ENCODE data around the gene NME3. TPM values are rescaled to one million over a fixed set of nuclear protein-coding genes. Genes with fewer than 3 reads are reported as not detected.

The NME3 gene
- total RNA-seq, 1 experiment from 2014 or later, result 76.9 TPM

DNA sequence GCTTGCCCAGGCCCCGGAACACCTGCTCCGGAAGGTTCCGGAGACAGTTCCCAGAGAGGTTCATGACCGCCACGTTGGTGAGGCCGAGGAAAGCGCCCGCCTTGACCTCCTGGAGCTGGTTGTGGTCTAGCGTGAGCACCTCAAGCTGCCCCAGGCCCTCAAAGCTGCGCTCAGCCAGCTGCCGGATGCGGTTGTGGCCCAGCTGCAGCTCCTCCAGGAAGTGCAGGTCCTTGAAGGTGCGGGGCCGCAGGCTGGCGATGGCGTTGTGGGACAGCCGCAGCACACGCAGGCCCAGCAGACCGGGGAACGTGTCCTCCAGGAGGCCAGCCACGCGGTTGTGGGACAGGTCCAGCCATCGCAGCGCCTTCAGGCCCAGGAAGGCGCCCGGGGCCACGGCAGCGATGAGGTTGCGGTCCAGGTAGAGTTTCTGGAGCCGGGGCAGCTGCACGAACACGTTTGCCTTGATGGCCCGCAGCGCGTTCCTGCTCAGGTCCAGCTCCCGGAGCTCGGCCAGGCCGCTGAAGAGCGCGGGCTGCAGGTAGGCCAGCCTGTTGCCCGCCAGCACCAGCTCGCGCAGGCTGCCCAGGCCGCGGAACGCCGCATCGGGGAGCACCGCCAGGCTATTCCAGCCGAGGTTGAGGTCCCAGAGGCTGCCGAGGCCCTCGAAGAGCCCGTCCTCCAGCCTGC lies 20.1 kb upstream of the NME3 start:
- H4K20me1 ChIP-seq (ENCODE audit: control insufficient read depth, insufficient read depth, insufficient read length), result no peaks in the 10 kb centered on the region
- Mint-ChIP-seq H3K4me1 (no peaks in the 10 kb centered on the region), H3K4me3 (no peak overlapping the region), H3K27ac (no peak overlapping the region), H3K27me3 (ENCODE audit: low read depth) (no peaks in the 10 kb centered on the region), H3K9me3 (0 out of 5 replicates have a peak, but pooled peaks cover 0 to under 1% of the 10 kb centered on the region in 2 experiments), H3K36me3 (ENCODE audit: insufficient read depth in 1 of 3, low read depth in 3 of 3) (peaks cover 4 to 12% (median 5%) of the 10 kb centered on the region in 3 experiments)
- H3K27me3 ChIP-seq (ENCODE audit: insufficient read depth, low read length), result no peaks in the 10 kb centered on the region
- H3T11ph ChIP-seq (ENCODE audit: low read length), result no peak overlapping the region
- no peak overlapping the region for H3K18ac ChIP-seq (ENCODE audit: insufficient read length, low read depth, low read length)
- H2BK15ac ChIP-seq (ENCODE audit: low read depth, low read length), result no peak overlapping the region
- WGBS (ENCODE audit: extremely low coverage, insufficient read length, low lambda C conversion rate), result no CpG with 5 or more reads among the region's 53 CpGs
- no peak overlapping the region for H2AK5ac ChIP-seq (ENCODE audit: insufficient read length, low read length)
- no peak overlapping the region for H4K5ac ChIP-seq (ENCODE audit: insufficient read length, low read depth, low read length)
- no peak overlapping the region for H2BK5ac ChIP-seq (ENCODE audit: insufficient read length, low read length)
- no peak overlapping the region for H2BK20ac ChIP-seq (ENCODE audit: low read depth, low read length, poor library complexity, severe bottlenecking)
- no peak overlapping the region for H4K91ac ChIP-seq (ENCODE audit: insufficient read length, low read depth, low read length)
- peaks cover 2% of the 10 kb centered on the region; the same call in 1 of the 2 replicates for H3K79me2 ChIP-seq (ENCODE audit: insufficient read depth, low read length)
- H3K79me1 ChIP-seq (ENCODE audit: insufficient read depth, low read depth, low read length, poor library complexity, severe bottlenecking), result no peaks in the 10 kb centered on the region
- H3K4me1 ChIP-seq (ENCODE audit: insufficient read depth, low read length), result no peaks in the 10 kb centered on the region
- no peak overlapping the region for H2AFZ ChIP-seq (ENCODE audit: low read length)
- H3K56ac ChIP-seq (ENCODE audit: insufficient read length, low read depth, low read length), result no peak overlapping the region
- no peak overlapping the region for H4K8ac ChIP-seq (replicated peaks; ENCODE audit: insufficient read length, low read depth, low read length)
- H3K23me2 ChIP-seq (ENCODE audit: insufficient read length, low read depth, low read length, poor library complexity, severe bottlenecking), result no peaks in the 10 kb centered on the region
- no peak overlapping the region for H3K27ac ChIP-seq (ENCODE audit: insufficient read length, low read depth, low read length)
- H2BK120ac ChIP-seq (ENCODE audit: low read depth, low read length, poor library complexity, severe bottlenecking), result no peak overlapping the region
- no peaks in the 10 kb centered on the region for H3K9me3 ChIP-seq (ENCODE audit: control insufficient read depth, low read depth, low read length)
- H3K4me2 ChIP-seq (ENCODE audit: insufficient read depth, insufficient read length, low read length), result no peak overlapping the region
- peak; percentile 31 for DNase-seq
- H2BK12ac ChIP-seq (ENCODE audit: insufficient read length, low read depth, low read length), result no peak overlapping the region
- no peak overlapping the region for H3K4ac ChIP-seq (ENCODE audit: low read depth, low read length)
- H3K23ac ChIP-seq (ENCODE audit: insufficient read length, low read depth, low read length), result no peak overlapping the region
- TF ChIP-seq, protein P1, sequence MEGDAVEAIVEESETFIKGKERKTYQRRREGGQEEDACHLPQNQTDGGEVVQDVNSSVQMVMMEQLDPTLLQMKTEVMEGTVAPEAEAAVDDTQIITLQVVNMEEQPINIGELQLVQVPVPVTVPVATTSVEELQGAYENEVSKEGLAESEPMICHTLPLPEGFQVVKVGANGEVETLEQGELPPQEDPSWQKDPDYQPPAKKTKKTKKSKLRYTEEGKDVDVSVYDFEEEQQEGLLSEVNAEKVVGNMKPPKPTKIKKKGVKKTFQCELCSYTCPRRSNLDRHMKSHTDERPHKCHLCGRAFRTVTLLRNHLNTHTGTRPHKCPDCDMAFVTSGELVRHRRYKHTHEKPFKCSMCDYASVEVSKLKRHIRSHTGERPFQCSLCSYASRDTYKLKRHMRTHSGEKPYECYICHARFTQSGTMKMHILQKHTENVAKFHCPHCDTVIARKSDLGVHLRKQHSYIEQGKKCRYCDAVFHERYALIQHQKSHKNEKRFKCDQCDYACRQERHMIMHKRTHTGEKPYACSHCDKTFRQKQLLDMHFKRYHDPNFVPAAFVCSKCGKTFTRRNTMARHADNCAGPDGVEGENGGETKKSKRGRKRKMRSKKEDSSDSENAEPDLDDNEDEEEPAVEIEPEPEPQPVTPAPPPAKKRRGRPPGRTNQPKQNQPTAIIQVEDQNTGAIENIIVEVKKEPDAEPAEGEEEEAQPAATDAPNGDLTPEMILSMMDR (conservative IDR thresholded peaks at IDR 0.05), result no peak
- H3K9ac ChIP-seq (ENCODE audit: extremely low read depth, insufficient read length, low read length), result no peak overlapping the region
- H3K14ac ChIP-seq (ENCODE audit: insufficient read depth, low read length), result no peak overlapping the region

Measured in H9 (cell line).